HepG2 (cell line): ENCODE results near the gene MYO5A. TPM values are rescaled to one million over a fixed set of nuclear protein-coding genes. Genes with fewer than 3 reads are reported as not detected.

ENCODE experiments used
- ATAC-seq: fragments of 200-7000 bp; cut with Tn5 transposase; 3 replicates; pipeline ENCODE4 v1.9.1; 2020; ENCODE audit warnings: mild to moderate bottlenecking, moderate library complexity
- BruUV-seq: library from RNA; stranded (reverse); fragments of 400-500 nt; replicated peaks from 2 replicates; lab custom pipeline; 2021; lab: Mats Ljungman, UMichigan
- CTCF ChIA-PET: fragments of 300-600 bp; formaldehyde crosslinking; extraction: SDS; loops from one replicate; lab custom pipeline; 2021; ENCODE audit warnings: low total read pairs, inconsistent platforms, low intra/inter-chr PET ratio; lab: Yijun Ruan, JAX
- POLR2A ChIA-PET: fragments of 350-600 bp; sonication (Branson Sonifier 250); formaldehyde crosslinking; loops from one replicate; lab custom pipeline; 2020; ENCODE audit warnings: antibody characterized with exemption, inconsistent platforms; lab: Yijun Ruan, JAX
- DNase-seq: peaks from one replicate; pipeline ENCODE4 v3.0.0-alpha.2; 2015; ENCODE audit warnings: low spot score
- FAIRE-seq: peaks from 3 replicates; lab custom pipeline; 2011; peaks lifted over from hg19 to GRCh38; lab: Jason Lieb, UNC
- H2AFZ ChIP-seq: one replicate; pipeline ENCODE4 v1.6.1; 2011; ENCODE audit warnings: low read length, inconsistent platforms
- H3K27ac ChIP-seq: fragments of 300-600 bp; 3 replicates; pipeline ENCODE4 v1.8.0; 2011; ENCODE audit warnings: mixed run types, mild to moderate bottlenecking, mixed read lengths, low read length, inconsistent platforms; ENCODE audit not compliant: insufficient read depth; ENCODE audit errors: extremely low read length
- H3K27me3 ChIP-seq, 2 experiments: fragments of 200-600 bp in 1 of 2; 2 replicates in 1 of 2; 3 replicates in 1 of 2; pipeline versions ENCODE4 v1.6.0 to v1.8.0; 2011; ENCODE audit warnings: low read length in 2 of 2, mild to moderate bottlenecking in 2 of 2, moderate library complexity in 2 of 2, inconsistent platforms in 1 of 2; ENCODE audit not compliant: insufficient read depth in 2 of 2, control insufficient read depth in 1 of 2
- H3K36me3 ChIP-seq, 2 experiments: fragments of 200-600 bp in 1 of 2; replicated peaks in 1 of 2; 2 replicates in 1 of 2; 3 replicates in 1 of 2; pipeline versions ENCODE4 v1.5.1 to v1.8.0; 2011; ENCODE audit warnings: low read length in 2 of 2, inconsistent platforms in 1 of 2; ENCODE audit not compliant: insufficient read depth in 2 of 2, control insufficient read depth in 1 of 2
- H3K4me1 ChIP-seq: 2 replicates; pipeline ENCODE4 v1.5.1; 2012; ENCODE audit warnings: low read length, inconsistent platforms; ENCODE audit not compliant: insufficient read depth
- H3K4me2 ChIP-seq: 2 replicates; pipeline ENCODE4 v1.6.0; 2011; ENCODE audit warnings: low read depth, low read length, inconsistent platforms
- H3K4me3 ChIP-seq, 3 experiments: fragments of 200-600 bp in 1 of 3; sonication (generic), shearing (Covaris generic) in 1 of 3; replicated peaks in 1 of 3; 2 replicates each; pipeline ENCODE4 v1.5.1; 2011 to 2016; ENCODE audit warnings: low read length in 3 of 3, inconsistent platforms in 2 of 3, low read depth in 2 of 3, mild to moderate bottlenecking in 2 of 3, control low read depth in 1 of 3, mixed read lengths in 1 of 3; ENCODE audit not compliant: insufficient read depth in 1 of 3
- H3K79me2 ChIP-seq: one replicate; pipeline ENCODE4 v1.6.1; 2011; ENCODE audit warnings: low read length, inconsistent platforms; ENCODE audit not compliant: insufficient read depth
- H3K9ac ChIP-seq: 2 replicates; pipeline ENCODE4 v1.6.0; 2011; ENCODE audit warnings: mild to moderate bottlenecking, low read depth, low read length, inconsistent platforms; ENCODE audit not compliant: insufficient read depth
- H3K9me3 ChIP-seq: 2 replicates; pipeline ENCODE4 v1.5.1; 2012; ENCODE audit warnings: mild to moderate bottlenecking, low read length
- H4K20me1 ChIP-seq: 2 replicates; pipeline ENCODE4 v1.6.0; 2011; ENCODE audit warnings: inconsistent platforms, mild to moderate bottlenecking, low read length, moderate library complexity; ENCODE audit not compliant: insufficient read depth
- ELF4 ChIP-seq: sonication (generic); formaldehyde crosslinking; IDR thresholded peaks from 2 replicates; pipeline ENCODE4 v1.5.0; 2020; ENCODE audit warnings: missing genetic modification reagents, mild to moderate bottlenecking, moderate library complexity, borderline replicate concordance
- FOSL1 ChIP-seq: sonication (generic); formaldehyde crosslinking; IDR thresholded peaks from 2 replicates; pipeline ENCODE4 v1.9.0; 2021; ENCODE audit warnings: missing genetic modification reagents, borderline replicate concordance
- NFE2L2 ChIP-seq: fragments of 150-350 bp; IDR thresholded peaks from 2 replicates; pipeline ENCODE4 v1.6.1; 2014; ENCODE audit warnings: low read length
- SAP130 ChIP-seq: IDR thresholded peaks from 2 replicates; pipeline ENCODE4 v1.6.1; 2016; ENCODE audit warnings: low read depth
- TAF15 ChIP-seq: fragments of 200-400 bp; formaldehyde crosslinking; IDR thresholded peaks from one replicate; pipeline ENCODE4 v1.6.1; 2018; ENCODE audit warnings: mild to moderate bottlenecking, low read depth, low read length; ENCODE audit not compliant: poor library complexity, severe bottlenecking
- ZNF317 ChIP-seq: sonication (generic); formaldehyde crosslinking; IDR thresholded peaks from 2 replicates; pipeline ENCODE4 v1.5.0; 2020; ENCODE audit warnings: mild to moderate bottlenecking, missing genetic modification reagents
- WGBS: methylation state at CpG from one replicate; pipeline ENCODE4 v1.1.6; 2017; ENCODE audit warnings: low lambda C conversion rate; 5-methylcytosine and 5-hydroxymethylcytosine counted together
- in situ Hi-C: cut with HindIII; loops from 2 replicates; pipeline ENCODE4 v1.10.0; 2017; ENCODE audit warnings: low pct_unique_long_range_greater_than_20kb; ENCODE audit not compliant: extremely low pct_ligation_motif_present
- intact Hi-C: fragments of 100-400 bp; cut with micrococcal nuclease; formaldehyde crosslinking; loops from one replicate; pipeline ENCODE4 v1.10.0; 2022; ENCODE audit not compliant: unreplicated experiment
- polyA plus RNA-seq, 8 experiments: library from polyadenylated mRNA; depleted of rRNA in 3 of 8; stranded (reverse) in 7 of 8; unstranded in 1 of 8; fragments of >200 nt; fragmentation: Illumina TruSeq in 4 of 8; extraction: Trizol in 4 of 8; gene quantifications; 2 replicates each; pipeline versions ENCODE4 v1.2.1 to v1.2.3, GENCODE V29; 2011 to 2016; ENCODE audit warnings: low read depth in 4 of 8, missing spikeins in 1 of 8, mixed read lengths in 1 of 8; ENCODE audit not compliant: insufficient read depth in 1 of 8
- total RNA-seq, 5 experiments: library from RNA; depleted of rRNA; stranded (reverse); fragments of >200 nt; fragmentation: Illumina TruSeq; extraction: Trizol; gene quantifications; 2 replicates each; pipeline ENCODE4 v1.2.3, GENCODE V29; 2016; ENCODE audit warnings: low read depth in 1 of 5
- TF ChIP-seq, protein P1 (sequence below): sonication (generic); formaldehyde crosslinking; IDR thresholded peaks from 2 replicates; pipeline ENCODE4 v1.4.0; 2020; ENCODE audit warnings: missing genetic modification reagents, borderline replicate concordance
- TF ChIP-seq, protein P2 (sequence below): sonication (generic); formaldehyde crosslinking; IDR thresholded peaks from 2 replicates; pipeline ENCODE4 v1.9.0; 2022; ENCODE audit warnings: low read depth, missing genetic modification reagents
- TF ChIP-seq, protein P3 (sequence below): sonication (generic); formaldehyde crosslinking; IDR thresholded peaks from 2 replicates; pipeline ENCODE4 v1.5.0; 2020; ENCODE audit warnings: mild to moderate bottlenecking, missing genetic modification reagents

The MYO5A gene
- total and polyA plus RNA-seq, 2 of the 13 experiments (the other 11 are each of a cell fraction or from before 2014, with no cell fraction given) = 2.8 to 4.8 TPM

DNA sequence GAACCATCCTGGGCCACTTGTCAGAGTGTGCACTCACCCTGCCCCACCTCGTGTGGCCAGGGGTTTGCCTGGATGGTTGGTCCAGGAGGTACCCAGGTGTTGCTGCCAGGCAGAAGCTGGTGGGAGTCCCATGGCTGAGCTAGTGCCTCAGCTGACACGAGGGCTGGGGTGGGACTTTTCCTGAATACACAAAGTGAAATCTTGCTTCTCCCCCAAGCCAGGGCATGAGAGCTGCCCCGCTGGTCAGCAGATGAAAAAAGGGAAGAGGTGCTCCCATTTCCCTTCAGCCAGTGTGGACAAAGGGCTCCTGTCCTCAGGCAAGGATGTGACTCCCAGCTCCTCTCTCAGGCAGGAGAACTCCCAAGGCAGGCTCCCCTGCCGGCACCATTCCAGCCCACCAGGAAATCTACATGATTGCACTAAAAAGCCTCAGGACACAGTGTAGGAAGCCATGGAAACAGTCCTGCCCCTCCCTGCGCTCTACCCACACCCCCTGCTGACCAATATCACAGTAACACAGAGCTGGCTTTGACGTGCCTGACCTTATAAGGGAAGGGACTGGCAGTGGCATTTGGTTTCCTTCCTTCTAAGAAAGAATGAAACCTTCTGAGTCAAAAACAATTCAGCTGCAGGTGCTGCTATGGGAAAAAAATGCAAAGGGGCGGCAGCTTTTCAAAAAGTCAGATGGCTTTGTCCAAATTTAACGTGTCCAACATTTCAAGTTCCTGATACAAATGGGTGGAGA lies 267.0 kb downstream of the MYO5A start:
- ChIA-PET CTCF (no interaction called here), POLR2A (no interaction called here)
- DNase-seq (no peak), ATAC-seq (no peak), FAIRE-seq (no peak)
- H4K20me1 ChIP-seq = no peaks in the 10 kb centered on the region
- H3K4me2 ChIP-seq = no peak overlapping the region
- no peak overlapping the region for H2AFZ ChIP-seq
- in situ Hi-C loops (loop anchor here (5.0 kb wide), 1 partner anchor 71 kb away; no protein-coding TSS in a partner anchor), intact Hi-C loops (no loop called here)
- 96% methylated on average over 6 of the region's 8 CpGs for WGBS
- no peak overlapping the region for H3K9ac ChIP-seq
- no peaks in the 10 kb centered on the region for H3K4me1 ChIP-seq
- TF ChIP-seq, protein P1, sequence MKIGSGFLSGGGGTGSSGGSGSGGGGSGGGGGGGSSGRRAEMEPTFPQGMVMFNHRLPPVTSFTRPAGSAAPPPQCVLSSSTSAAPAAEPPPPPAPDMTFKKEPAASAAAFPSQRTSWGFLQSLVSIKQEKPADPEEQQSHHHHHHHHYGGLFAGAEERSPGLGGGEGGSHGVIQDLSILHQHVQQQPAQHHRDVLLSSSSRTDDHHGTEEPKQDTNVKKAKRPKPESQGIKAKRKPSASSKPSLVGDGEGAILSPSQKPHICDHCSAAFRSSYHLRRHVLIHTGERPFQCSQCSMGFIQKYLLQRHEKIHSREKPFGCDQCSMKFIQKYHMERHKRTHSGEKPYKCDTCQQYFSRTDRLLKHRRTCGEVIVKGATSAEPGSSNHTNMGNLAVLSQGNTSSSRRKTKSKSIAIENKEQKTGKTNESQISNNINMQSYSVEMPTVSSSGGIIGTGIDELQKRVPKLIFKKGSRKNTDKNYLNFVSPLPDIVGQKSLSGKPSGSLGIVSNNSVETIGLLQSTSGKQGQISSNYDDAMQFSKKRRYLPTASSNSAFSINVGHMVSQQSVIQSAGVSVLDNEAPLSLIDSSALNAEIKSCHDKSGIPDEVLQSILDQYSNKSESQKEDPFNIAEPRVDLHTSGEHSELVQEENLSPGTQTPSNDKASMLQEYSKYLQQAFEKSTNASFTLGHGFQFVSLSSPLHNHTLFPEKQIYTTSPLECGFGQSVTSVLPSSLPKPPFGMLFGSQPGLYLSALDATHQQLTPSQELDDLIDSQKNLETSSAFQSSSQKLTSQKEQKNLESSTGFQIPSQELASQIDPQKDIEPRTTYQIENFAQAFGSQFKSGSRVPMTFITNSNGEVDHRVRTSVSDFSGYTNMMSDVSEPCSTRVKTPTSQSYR = no peak
- peaks cover 21 to 75% of the 10 kb centered on the region in 2 experiments for H3K36me3 ChIP-seq
- H3K4me3 ChIP-seq = no peak overlapping the region
- H3K9me3 ChIP-seq = no peaks in the 10 kb centered on the region
- no peaks in the 10 kb centered on the region for H3K27me3 ChIP-seq
- no peak overlapping the region for H3K27ac ChIP-seq
- H3K79me2 ChIP-seq = no peaks in the 10 kb centered on the region
- no TSS peak for BruUV-seq

DNA sequence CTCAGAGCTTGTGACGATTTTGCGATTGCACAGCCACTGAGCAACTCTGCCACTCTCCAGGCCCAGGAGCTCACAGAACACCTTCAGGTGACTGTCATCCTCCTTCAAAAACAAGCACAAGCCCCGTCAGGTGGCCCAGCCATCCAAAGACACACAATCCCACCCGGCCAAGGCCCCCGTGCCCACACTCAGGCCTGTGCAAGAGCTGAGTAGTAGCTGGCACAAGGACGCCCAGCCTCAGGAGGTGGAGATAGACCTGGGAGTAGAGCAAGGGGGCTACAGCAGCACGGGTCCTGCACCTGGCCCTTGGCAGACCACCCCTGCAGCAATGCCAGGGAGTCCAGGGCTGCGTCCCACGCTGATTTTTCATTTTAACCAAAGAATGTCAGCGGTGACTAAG lies 267.7 kb downstream of the MYO5A start:
- in situ Hi-C loops = loop anchor here (5.0 kb wide), 1 partner anchor 71 kb away; no protein-coding TSS in a partner anchor
- TF ChIP-seq ZNF317 (CRISPR knock-in tag) (no peak), NFE2L2 (no peak), FOSL1 (CRISPR knock-in tag) (no peak), SAP130 (CRISPR knock-in tag) (no peak), TAF15 (no peak), ELF4 (CRISPR knock-in tag) (no peak)
- TF ChIP-seq, protein P2, sequence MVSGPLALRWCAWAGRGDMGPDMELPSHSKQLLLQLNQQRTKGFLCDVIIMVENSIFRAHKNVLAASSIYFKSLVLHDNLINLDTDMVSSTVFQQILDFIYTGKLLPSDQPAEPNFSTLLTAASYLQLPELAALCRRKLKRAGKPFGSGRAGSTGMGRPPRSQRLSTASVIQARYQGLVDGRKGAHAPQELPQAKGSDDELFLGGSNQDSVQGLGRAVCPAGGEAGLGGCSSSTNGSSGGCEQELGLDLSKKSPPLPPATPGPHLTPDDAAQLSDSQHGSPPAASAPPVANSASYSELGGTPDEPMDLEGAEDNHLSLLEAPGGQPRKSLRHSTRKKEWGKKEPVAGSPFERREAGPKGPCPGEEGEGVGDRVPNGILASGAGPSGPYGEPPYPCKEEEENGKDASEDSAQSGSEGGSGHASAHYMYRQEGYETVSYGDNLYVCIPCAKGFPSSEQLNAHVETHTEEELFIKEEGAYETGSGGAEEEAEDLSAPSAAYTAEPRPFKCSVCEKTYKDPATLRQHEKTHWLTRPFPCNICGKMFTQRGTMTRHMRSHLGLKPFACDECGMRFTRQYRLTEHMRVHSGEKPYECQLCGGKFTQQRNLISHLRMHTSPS = no peak
- TF ChIP-seq, protein P3, sequence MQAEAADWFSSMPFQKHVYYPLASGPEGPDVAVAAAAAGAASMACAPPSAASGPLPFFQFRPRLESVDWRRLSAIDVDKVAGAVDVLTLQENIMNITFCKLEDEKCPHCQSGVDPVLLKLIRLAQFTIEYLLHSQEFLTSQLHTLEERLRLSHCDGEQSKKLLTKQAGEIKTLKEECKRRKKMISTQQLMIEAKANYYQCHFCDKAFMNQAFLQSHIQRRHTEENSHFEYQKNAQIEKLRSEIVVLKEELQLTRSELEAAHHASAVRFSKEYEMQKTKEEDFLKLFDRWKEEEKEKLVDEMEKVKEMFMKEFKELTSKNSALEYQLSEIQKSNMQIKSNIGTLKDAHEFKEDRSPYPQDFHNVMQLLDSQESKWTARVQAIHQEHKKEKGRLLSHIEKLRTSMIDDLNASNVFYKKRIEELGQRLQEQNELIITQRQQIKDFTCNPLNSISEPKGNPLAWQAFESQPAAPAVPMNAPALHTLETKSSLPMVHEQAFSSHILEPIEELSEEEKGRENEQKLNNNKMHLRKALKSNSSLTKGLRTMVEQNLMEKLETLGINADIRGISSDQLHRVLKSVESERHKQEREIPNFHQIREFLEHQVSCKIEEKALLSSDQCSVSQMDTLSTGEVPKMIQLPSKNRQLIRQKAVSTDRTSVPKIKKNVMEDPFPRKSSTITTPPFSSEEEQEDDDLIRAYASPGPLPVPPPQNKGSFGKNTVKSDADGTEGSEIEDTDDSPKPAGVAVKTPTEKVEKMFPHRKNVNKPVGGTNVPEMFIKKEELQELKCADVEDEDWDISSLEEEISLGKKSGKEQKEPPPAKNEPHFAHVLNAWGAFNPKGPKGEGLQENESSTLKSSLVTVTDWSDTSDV (CRISPR knock-in tag) = no peak

More for the DNA sequence above, 267.7 kb downstream of the MYO5A start:
- no peak for ATAC-seq
- H3K27ac ChIP-seq = no peak overlapping the region
- no peak for FAIRE-seq
- 100% methylated on average over 8 of the region's 10 CpGs for WGBS
- H3K4me2 ChIP-seq = no peak overlapping the region
- BruUV-seq = no TSS peak
- ChIA-PET CTCF (no interaction called here), POLR2A (no interaction called here)
- intact Hi-C loops = no loop called here
- no peaks in the 10 kb centered on the region for H3K9me3 ChIP-seq
- H3K4me3 ChIP-seq = no peak overlapping the region
- peaks cover 20 to 72% of the 10 kb centered on the region in 2 experiments for H3K36me3 ChIP-seq
- no peaks in the 10 kb centered on the region for H3K79me2 ChIP-seq
- H2AFZ ChIP-seq = no peak overlapping the region
- no peaks in the 10 kb centered on the region for H3K27me3 ChIP-seq
- H3K4me1 ChIP-seq = no peaks in the 10 kb centered on the region
- no peaks in the 10 kb centered on the region for H4K20me1 ChIP-seq
- DNase-seq = no peak
- H3K9ac ChIP-seq = no peak overlapping the region
